Muscle of arm (tissue), 12 donors: ENCODE measurements around the gene SLC35F1. TPM values are rescaled to one million over a fixed set of nuclear protein-coding genes. Genes with fewer than 3 reads are reported as not detected.

Experiments used
- DNase-seq: peaks from one replicate; pipeline ENCODE4 v3.0.0-alpha.2; 2013
- polyA plus RNA-seq, 12 donors: library from polyadenylated mRNA; unstranded; fragments of 120-200 nt; gene quantifications; one replicate each; pipeline ENCODE4 v1.2.1, GENCODE V29; 2013; ENCODE audit not compliant: insufficient read length in 12 of 12

Gene SLC35F1
- polyA plus RNA-seq, 12 donors: 1.3 to 6.0 (median 2.4) TPM; not detected in 1

DNA sequence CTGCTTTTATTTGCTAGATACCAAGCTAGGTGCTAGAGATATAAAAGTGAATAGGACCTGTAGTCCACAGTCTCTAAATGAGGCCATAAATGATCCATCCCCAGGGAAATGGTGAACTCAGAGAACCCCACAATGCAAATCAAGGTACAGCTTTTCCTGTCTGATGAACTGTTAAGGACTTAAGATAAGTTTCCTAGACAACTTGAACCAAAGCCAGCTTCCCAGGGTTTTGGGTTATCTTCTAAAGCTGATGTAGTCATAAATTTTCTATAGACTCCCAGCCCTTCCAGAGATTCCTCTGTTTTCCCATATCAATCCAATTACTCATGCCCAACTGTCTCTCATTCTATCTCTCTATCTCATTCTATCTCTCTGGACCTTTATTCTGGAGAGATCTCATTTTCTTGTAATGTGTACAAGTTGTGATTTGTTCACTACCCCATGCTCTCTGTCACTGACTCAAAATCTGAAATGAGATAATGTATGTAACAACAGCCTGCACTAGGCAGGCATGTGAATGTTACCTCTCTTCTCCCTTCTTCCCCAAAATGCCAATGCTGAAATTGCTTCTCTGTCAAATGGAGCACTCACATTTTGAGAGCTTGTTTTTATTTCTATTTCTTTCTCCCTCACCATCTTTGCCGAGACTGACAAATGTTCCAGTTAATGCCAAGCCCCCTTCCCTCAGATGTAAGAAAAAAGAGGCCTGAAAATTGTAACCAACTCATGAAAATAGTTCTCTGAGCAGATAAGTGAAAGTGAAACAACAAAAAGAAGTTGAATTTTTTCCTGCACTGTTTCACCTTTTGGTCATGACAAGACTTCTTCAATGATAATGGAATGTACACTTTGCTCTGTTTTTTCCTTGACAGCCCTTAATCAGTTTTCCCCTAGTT is 279.9 kb downstream of the SLC35F1 start:
- no peak for DNase-seq

DNA sequence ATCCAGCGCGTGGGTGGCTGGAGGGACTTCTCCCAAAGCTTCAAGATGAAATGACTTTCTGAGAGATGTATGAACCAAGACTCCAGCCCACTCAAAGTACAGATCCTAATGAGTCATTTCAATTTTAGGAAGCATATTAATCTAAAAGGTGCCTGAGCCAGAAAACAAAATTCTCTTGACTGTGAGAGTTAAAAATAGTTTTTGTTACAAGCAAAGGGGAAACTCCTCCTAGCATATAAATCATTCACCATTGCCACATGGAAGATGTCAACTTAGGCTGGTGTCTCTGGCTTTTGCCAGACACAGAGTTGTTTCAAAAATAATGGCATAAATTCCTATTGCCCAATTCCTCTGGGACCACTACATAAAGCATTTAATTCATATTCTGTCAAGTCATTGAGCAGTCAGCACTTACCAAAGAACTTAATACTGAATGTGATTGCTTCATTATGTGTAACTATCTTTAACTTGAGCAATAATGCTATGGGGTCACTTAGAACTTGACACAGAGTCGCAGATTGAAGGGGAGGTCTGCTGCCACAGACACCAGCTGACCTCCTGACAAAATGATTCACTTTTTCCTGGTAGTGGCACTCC is 280.6 kb downstream of the SLC35F1 start:
- no peak for DNase-seq

DNA sequence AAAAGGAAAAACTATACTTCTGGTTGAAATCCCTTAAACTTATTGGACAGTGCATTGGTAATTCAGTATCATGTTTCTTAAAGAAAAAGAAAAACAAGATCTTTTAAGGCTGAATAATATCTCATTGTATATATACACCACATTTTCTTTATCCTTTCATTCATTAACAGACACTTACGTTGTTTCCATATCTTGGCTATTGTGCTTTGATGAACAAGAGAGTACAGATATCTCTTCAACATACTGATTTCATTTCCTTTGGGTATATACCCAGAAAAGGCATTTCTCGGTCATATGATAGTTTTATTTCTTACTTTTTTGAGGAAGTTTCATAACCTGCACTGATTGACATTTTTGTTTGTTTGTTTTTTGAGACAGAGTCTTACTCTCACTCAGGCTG is 281.5 kb downstream of the SLC35F1 start:
- DNase-seq: no peak

DNA sequence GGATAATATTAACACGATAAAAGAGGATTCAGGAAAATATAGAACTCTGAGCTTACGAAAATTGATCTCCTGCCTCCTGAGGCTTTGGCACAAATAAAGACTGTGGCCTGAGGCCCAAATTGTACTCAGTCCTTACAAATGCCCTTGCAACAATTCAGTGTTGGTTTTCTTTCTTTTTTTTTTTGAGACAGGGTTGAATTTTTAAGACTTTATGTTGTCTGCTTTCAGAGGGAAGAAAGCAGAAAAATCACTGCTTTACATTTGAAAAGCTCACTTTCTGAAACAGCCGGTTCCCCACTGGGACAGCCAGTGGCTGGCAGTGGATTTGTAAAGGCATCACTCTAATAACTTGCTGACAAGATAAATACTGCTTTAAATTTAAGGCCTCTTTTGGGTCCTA is 290.5 kb downstream of the SLC35F1 start:
- DNase-seq: no peak

GRCh38 chr6:118198746-118199145 is 291.7 kb downstream of the SLC35F1 start:
- no peak for DNase-seq

DNA sequence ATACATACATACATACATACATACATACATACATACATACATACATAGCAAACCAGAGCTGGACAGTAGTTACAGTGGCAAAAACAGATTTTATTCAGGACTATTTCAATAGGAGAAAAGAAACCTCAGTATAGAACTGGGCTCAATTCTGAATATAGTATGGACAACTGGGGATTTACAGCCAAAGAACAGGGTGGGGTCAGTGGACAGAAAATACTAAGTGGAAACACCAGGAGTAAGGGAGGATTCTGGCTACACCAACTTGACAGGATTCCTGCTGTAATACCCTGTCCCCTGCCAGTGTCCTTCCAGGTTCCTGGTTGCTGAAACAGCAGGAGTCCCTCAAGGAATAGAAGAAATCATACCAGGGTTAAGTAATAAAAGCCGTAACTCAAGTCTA is 293.1 kb downstream of the SLC35F1 start:
- no peak for DNase-seq

- no peak for DNase-seq
Measured at GRCh38 chr6:118202517-118202916, 295.5 kb downstream of the SLC35F1 start.

DNA sequence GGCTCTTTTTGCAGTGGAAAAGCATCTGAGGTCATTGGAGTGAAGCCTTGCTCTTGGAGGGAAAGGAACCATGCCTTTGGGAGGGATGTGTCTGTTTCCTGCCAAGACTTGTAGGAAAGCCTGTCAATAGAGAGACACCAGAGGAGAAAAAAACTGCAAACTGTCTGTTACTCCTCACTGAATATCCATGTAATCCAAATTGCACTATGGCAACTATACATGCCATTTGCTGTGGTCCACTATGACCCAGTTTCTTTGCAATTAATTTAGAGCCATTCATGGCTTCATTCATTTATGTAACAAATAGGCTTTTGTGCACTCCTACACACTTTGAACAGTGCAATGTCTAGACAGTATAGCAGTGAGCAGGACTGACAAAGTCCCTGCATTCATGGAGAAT is 296.5 kb downstream of the SLC35F1 start:
- no peak for DNase-seq

DNA sequence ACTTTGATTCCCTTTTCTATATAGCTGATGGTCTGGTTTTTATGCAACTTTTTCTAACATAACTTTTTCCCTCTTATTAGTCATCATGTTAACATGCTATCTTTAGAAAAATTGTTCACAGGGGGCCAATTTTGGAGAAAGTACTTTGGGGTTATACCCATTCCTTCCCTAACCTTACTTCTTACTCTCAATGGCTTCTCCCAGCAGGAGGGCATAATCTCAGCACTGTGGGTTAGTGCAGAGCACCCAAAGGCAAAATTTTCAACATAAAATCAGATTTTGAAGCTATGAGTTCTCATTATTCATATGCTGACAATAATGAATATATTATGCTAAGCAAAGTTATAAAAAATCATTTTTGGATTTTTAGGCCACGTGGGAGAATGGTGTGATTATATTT is 299.2 kb downstream of the SLC35F1 start:
- DNase-seq: no peak

GRCh38 chr6:118207947-118208346 is 300.9 kb downstream of the SLC35F1 start:
- DNase-seq: no peak

DNA sequence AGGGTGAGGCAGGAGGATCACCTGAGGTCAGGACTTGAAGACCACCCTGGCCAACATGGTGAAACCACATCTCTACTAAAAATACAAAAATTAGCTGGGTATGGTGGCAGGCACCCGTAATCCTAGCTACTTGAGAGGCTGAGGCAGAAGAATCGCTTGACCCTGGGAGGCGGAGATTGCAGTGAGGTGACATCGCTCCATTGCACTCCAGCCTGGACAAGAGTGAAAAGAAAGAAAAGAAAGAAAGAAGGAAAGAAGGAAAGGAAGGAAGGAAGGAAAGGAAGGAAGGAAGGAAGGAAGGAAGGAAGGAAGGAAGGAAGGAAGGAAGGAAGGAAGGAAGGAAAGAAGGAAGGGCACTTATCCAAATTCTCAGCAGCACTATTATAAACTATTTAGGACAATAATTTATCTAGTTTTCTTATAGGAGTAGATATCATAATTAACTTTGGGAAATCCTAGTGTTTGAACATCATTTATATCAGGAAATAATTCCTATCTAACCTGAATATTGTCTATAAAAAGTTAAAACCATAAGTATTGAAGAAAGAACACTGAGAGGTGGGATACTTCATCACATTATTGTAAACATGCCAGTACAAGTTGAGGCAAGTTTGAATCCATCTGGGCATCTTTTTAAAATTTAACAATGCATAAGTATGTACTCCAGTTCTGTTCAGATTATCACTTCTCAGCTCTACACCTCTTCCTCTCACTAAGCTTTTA is 305.5 kb downstream of the SLC35F1 start:
- no peak for DNase-seq

DNA sequence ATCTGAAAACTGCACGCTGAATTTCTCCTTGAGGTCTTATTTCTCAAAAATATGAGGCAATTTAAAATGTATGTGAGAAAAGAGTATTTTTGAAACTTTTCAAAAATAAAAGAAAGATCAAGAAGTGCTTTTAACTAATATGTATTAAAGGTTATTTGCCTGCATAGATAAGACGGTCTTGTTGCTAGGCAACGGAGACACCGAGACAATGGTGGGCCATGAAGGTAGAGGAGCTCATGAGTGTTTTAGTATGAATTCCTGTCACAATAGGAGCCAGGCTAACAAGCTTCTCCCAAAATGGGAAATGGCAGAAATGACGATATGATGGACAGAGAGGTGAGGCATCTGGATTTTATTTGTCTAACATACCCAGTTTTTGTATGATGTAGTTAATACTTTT is 308.2 kb downstream of the SLC35F1 start:
- DNase-seq: no peak

- DNase-seq: no peak
Measured at GRCh38 chr6:118216751-118217150, 309.7 kb downstream of the SLC35F1 start.

GRCh38 chr6:118218156-118218555 is 311.1 kb downstream of the SLC35F1 start:
- no peak for DNase-seq

DNA sequence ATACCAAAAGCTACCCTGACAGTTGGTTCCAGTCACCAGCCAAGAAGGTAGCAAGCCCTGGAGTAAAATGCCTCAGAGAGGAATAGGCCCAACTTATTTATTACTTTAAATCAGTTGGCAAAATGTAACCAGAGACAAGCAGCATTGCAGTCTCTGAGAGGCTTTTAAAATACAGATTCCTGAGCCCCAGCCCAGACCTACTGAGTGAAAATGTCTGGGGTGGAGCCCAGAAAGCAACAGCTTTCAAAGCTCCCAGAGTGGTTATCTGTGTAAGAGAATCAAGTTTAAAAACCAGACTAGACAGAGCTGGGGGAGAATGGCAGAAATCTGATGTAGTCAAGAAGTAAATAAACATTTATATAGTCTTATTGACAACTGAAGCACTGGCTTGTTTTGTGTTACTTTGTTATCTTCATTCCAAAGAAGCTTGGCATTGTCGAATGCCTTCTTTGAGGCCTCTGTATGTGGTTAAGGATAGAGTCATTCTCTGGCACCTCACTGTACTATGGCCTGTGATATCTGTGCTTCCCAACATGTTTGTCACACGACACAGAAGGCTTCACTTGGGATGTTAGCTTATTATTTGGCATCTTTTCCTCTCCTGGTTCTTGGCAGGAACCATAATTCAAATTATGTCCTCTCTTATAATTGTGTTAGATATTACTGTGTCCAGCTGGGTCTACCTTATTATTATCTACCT is 313.5 kb downstream of the SLC35F1 start:
- no peak for DNase-seq

DNA sequence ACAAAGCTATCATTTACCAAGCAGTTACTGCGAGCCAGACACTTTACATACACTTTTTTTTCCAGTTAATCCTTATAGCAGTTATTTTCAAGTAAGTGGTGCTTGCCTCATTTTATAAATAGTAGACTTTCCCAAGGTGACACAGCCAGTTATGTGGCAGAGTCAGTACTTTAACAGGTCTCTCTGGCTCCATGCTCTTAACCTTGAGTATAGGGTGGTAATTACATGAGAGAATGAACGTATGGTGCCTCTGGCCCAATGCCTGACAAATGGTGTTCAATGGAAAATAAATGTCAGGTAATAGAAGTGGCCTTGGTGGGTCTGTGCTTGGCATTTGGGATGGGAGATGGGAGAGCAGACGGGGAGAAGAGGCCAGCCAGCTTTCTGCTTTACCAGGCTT is 316.3 kb downstream of the SLC35F1 start:
- no peak for DNase-seq

GRCh38 chr6:118228886-118229285 is 321.8 kb downstream of the SLC35F1 start:
- no peak for DNase-seq

DNA sequence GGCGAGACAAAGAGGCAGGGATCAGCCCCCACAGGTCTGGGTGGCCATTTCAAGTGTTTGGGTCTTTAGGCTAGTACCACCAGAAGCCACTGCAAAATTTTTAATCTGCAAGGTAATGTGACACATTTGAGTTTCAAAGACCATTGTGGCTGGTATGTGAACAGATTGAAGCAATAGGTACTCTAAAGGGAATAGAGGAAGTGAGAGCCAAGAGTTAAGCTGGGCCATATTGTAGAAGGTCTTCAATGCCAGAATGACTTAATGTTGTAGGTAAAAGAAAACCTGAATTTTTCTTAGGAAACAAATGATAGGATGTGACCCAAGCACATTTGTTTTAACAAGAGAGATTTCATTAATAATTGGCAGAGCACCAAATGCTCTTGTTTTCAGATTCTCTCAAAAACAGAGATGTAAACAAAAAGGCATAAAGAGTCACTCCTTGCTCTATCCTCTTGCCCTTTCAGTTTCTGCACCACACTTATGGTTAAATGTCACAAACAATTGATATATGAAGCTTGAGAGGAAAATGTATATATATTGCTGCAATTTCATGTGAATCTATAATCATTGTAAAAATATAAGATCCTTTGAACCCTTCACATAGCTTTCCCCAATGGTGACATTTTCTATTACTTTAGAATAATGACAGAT is 333.9 kb downstream of the SLC35F1 start:
- no peak for DNase-seq

DNA sequence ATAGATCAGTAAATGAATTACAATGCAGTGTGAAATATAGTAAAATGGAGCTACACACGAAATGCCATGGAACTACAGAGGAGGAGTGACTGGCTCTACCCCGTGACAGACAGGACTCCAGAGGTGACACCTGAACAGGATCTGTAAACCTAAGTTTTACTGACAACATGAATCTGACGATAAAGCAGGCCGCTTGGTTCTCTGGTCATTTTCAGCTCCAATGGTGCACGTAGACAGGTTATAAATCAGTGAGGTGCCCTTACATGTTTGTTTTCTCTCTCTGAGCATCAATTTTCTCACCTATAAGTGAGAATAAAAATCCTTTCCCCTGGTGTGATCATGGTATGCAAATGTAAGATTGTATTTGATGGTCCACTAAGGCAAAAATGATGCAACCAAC is 339.3 kb downstream of the SLC35F1 start:
- no peak for DNase-seq

DNA sequence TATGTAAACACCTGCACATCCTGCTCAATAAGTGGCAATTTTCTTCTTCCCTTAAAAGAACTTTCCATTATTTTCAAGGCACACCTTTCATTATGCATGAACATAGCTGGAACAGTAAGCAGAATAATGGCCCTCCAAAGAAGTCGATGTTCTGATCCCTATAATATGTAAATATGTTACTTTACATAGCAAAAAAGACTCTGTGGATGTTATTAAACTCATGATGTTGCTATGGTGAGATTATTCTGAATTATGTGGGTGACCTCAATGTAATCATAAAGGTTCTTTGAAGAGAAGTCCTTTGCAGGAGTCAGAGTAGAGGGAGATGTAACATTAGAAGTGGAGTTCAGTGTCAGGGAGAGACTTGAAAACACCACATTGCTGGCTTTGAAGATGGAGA is 341.1 kb downstream of the SLC35F1 start:
- DNase-seq: no peak

DNA sequence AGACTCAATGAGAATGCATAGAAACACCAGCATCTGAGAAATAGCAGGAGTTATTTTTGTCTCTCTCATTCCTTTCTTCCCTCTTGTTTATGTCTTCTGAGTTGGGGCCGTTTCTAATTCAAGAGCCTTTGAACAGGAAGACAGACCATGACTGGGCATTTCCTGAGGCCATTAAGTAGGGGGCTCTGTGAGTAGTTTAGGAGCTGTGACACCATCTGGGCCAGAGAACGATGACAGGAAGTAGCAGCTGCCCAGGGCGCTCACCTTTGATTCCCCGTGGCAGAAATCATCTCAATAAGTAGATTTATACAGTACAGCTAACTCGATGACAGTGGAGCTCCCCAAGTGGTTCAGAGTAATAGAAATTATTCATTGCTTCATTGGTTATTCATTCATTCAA is 342.6 kb downstream of the SLC35F1 start:
- DNase-seq: no peak

- DNase-seq: no peak
Measured at GRCh38 chr6:118252474-118252873, 345.4 kb downstream of the SLC35F1 start.
